ENCODE results near the gene IL1RL1. TPM values are rescaled to one million over a fixed set of nuclear protein-coding genes. Genes with fewer than 3 reads are reported as not detected.
A peak's percentile ranks its signal among the peaks of the same experiment; 100 is the strongest.

IL1RL1 gene
- total RNA-seq = 10 to 100 TPM; 12.5 to 15.3 TPM

DNA sequence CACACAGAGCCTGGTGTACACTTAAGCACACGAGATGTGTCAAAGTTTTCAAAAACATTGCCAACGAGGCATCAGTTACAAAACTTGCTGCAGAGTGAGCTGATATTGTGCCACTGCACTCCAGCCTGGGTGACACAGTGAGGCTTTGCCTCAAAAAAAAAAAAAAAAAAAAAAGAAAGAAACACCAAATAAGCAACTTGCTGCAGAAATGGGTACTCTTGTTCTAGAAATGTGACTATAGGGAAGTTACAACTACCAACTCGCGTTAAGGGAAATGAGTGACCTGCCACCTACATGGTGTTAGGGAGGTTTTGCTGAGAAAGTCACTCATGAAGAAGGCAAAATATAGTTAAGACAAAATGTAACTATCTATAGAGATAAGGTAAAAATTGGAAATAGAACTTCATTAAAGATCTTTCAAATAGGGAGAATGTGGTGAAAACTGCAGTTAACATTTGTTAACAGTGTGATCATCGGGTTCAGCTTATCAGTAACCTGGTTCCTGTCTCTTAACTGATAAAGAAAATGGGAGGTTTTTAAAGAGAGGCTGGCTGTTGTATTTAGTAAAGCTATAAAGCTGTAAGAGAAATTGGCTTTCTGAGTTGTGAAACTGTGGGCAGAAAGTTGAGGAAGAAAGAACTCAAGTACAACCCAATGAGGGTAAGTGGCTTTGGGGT is at the start of gene IL1RL1:
Gene IL1RL1 (plus strand): TSS at position 600 of the 677 bp plus-strand sequence. CDS start 26,702 bp downstream, outside the sequence.
- Histone ChIP-seq H3K4me3 (no peak within 1 kb of the TSS), H3K27me3 (no peaks in the 10 kb centered on the region), H3K4me1 (no peaks in the 10 kb centered on the region), H3K27ac (no peak within 1 kb of the TSS), H3K36me3 (replicated peaks in 1 of 2; ENCODE audit: insufficient read depth in 1 of 2, low read depth in 2 of 2) (no peaks in the 10 kb centered on the region), H3K9me3 (no peaks in the 10 kb centered on the region)
- ATAC-seq (no peak), DNase-seq (no peak)
- intact Hi-C loops (cut with DNase I) = no loop called here
- TF ChIP-seq, protein P1, sequence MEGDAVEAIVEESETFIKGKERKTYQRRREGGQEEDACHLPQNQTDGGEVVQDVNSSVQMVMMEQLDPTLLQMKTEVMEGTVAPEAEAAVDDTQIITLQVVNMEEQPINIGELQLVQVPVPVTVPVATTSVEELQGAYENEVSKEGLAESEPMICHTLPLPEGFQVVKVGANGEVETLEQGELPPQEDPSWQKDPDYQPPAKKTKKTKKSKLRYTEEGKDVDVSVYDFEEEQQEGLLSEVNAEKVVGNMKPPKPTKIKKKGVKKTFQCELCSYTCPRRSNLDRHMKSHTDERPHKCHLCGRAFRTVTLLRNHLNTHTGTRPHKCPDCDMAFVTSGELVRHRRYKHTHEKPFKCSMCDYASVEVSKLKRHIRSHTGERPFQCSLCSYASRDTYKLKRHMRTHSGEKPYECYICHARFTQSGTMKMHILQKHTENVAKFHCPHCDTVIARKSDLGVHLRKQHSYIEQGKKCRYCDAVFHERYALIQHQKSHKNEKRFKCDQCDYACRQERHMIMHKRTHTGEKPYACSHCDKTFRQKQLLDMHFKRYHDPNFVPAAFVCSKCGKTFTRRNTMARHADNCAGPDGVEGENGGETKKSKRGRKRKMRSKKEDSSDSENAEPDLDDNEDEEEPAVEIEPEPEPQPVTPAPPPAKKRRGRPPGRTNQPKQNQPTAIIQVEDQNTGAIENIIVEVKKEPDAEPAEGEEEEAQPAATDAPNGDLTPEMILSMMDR (IDR thresholded peaks at IDR 0.05) = no peak
- TF ChIP-seq POLR2A (IDR thresholded peaks at IDR 0.05) = no peak
- 47 to 53% methylated on average over 5 of the region's 5 CpGs for WGBS, 2 donors

DNA sequence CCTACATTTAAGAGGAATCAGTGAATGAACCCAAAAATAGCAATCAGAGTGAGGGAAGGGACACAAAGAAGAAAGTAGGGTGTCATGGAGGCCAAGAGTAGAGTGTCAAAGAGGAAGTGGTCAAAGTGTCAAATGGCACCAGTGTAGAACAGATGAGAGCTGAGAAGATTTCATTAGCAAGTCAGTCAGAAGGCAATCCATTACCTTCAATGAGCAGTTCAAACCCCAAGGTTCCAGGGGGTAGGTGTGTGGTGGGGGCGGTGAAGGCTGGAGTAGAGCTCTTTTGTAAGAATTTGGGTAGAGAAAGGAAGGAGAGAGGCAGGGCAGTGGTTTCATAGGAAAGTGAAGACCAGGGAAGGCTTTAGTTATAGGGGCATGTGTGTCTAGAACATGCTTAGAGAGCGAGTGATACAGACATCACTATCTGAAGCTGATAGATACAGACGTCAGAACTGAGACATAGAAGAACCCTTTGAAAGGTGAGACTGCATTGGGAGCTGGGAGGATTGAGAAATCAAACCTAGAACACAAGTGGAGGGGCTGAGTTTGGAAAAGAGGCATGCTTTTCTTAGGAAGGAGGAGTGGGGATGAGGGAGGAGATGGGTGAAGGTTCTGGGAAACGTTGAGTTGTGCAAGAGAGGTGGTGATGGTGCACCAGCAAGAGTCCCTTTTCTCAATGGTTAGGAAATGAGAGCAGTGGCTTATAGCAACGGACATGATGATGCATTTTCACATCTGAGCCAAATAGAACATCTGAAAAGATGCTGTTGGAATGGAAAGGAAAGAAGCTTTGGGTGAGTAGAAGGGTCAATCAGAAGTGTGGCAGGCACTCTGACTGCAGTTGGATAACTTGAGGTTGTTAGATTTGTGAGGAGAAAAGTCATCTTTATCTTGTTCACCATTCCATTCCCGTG is 48.9 kb upstream of the IL1RL1 start:
- Histone ChIP-seq H3K27ac (no peak overlapping the region), H3K27me3 (no peaks in the 10 kb centered on the region), H3K4me3 (no peak overlapping the region), H3K9me3 (no peaks in the 10 kb centered on the region), H3K36me3 (replicated peaks in 1 of 2; ENCODE audit: insufficient read depth in 1 of 2, low read depth in 2 of 2) (no peaks in the 10 kb centered on the region), H3K4me1 (no peaks in the 10 kb centered on the region)
- 47 to 55% methylated on average over 6 of the region's 6 CpGs for WGBS, 2 donors
- intact Hi-C loops (cut with DNase I) = no loop called here
- ATAC-seq (no peak), DNase-seq (no peak)
- TF ChIP-seq POLR2A (IDR thresholded peaks at IDR 0.05) = no peak

DNA sequence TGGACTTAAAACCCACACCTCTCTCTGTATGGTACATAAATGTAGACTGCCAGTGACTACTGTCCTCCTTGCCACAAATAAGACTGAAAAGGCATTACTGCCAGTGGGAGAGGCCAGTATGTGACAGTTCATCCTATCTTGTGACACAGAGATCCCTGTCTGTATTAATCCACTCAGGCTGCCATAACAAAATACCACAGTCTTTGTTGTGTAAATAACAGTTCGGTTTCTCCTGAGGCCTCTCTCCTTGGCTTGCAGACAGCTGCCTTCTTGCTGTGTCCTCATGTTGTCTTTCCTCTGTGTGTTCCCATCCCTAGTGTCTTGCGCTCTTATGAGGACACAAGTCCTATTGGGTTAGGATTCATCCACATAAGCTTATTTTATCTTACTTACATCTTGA is 46.4 kb upstream of the IL1RL1 start:
- WGBS, 2 donors = 78 to 85% methylated on average over 2 of the region's 2 CpGs
- ATAC-seq (no peak), DNase-seq (no peak)
- Histone ChIP-seq H3K9me3 (no peaks in the 10 kb centered on the region), H3K4me1 (no peaks in the 10 kb centered on the region), H3K27ac (no peak overlapping the region), H3K4me3 (no peak overlapping the region), H3K36me3 (replicated peaks in 1 of 2; ENCODE audit: insufficient read depth in 1 of 2, low read depth in 2 of 2) (no peaks in the 10 kb centered on the region), H3K27me3 (no peaks in the 10 kb centered on the region)
- TF ChIP-seq, protein P1 (IDR thresholded peaks at IDR 0.05) = no peak
- no peak for TF ChIP-seq POLR2A (IDR thresholded peaks at IDR 0.05)
- intact Hi-C loops (cut with DNase I) = no loop called here

DNA sequence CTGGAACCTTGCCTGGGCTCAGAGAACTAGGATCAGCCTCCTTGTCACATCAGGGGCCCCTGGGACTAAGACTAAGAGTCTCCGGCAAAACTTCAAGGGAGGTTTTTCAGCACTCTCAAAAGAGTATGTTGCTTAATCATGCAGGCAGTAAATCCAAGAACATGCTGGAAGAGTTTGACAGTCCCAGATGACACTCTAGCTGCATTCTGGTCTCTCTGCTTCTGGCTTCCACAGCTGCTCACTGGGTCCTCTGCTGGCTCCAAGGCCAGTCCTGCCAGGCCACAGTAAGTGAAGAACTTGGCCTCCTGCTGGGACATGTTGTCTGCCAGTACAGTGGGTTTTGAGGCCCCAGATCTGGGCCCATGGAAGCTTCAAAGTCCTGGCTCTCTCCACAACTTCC is 45.2 kb upstream of the IL1RL1 start:
- H3K27me3 ChIP-seq = no peaks in the 10 kb centered on the region
- intact Hi-C loops (cut with DNase I) = no loop called here
- H3K4me3 ChIP-seq = no peak overlapping the region
- H3K27ac ChIP-seq = no peak overlapping the region
- no peaks in the 10 kb centered on the region for H3K9me3 ChIP-seq
- ATAC-seq (peak; percentile 45), DNase-seq (no peak)
- TF ChIP-seq POLR2A (IDR thresholded peaks at IDR 0.05) = no peak
- TF ChIP-seq, protein P1 (IDR thresholded peaks at IDR 0.05) = no peak
- H3K4me1 ChIP-seq = no peaks in the 10 kb centered on the region
- H3K36me3 ChIP-seq (replicated peaks in 1 of 2; ENCODE audit: insufficient read depth in 1 of 2, low read depth in 2 of 2) = no peaks in the 10 kb centered on the region
- WGBS, 2 donors = 85 to 89% methylated on average over 1 of the region's 1 CpG

DNA sequence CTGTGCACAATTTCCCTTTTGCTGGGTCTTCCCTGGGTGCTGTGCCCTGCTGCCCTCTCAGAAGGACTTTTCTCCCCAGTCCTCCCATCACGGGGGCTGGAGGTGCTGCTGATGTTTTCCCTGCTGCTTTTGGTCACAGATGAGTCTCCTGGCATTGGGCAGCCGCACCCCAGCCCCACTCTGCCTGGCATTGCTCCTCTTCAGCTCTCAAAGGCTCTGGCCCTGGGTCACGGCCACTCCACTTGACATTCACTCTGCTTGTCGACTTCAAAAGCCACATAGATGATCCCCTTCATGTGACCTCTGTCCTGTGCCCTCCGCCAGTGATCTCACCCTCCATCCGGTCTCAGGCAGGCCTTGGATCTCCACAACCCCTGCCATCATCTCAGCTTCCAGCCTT is 43.6 kb upstream of the IL1RL1 start:
- H3K4me1 ChIP-seq = no peaks in the 10 kb centered on the region
- DNase-seq = no peak
- intact Hi-C loops (cut with DNase I) = no loop called here
- H3K4me3 ChIP-seq = no peak overlapping the region
- ATAC-seq = no peak
- no peaks in the 10 kb centered on the region for H3K36me3 ChIP-seq (replicated peaks in 1 of 2; ENCODE audit: insufficient read depth in 1 of 2, low read depth in 2 of 2)
- H3K27ac ChIP-seq = no peak overlapping the region
- 72 to 79% methylated on average over 6 of the region's 6 CpGs for WGBS, 2 donors
- no peaks in the 10 kb centered on the region for H3K27me3 ChIP-seq
- H3K9me3 ChIP-seq = no peaks in the 10 kb centered on the region
- no peak for TF ChIP-seq POLR2A (IDR thresholded peaks at IDR 0.05)
- TF ChIP-seq, protein P1 (IDR thresholded peaks at IDR 0.05) = no peak

Measured in body of pancreas (tissue), 4 donors.